Measurements from ENCODE around the gene ACP2.

GRCh38 chr11:47248304-47248663 lies 330 bp downstream of the ACP2 start:
- TF ChIP-seq CTCF (IDR thresholded peaks at IDR 0.05): no peak
- no peak for TF ChIP-seq EP300 (IDR thresholded peaks at IDR 0.05)
- TF ChIP-seq POLR2A (IDR thresholded peaks at IDR 0.05): no peak
